SK-N-SH treated with all-trans-retinoic acid at 6 μM for 48 hours (cell line): ENCODE measurements around the gene SOCS4.

ENCODE experiments used
- ATAC-seq: fragments of 200-7000 bp; cut with Tn5 transposase; 3 replicates; pipeline ENCODE4 v1.9.1; 2020; ENCODE audit warnings: mild to moderate bottlenecking, moderate library complexity
- ARNTL ChIP-seq: fragments of 450-650 bp; formaldehyde crosslinking; IDR thresholded peaks from 2 replicates; pipeline ENCODE4 v1.5.0; 2020; ENCODE audit warnings: low read depth, mild to moderate bottlenecking, moderate library complexity, borderline replicate concordance
- BACH2 ChIP-seq: fragments of 250-450 bp; sonication (Bioruptor Pico); IDR thresholded peaks from 2 replicates; pipeline ENCODE4 v1.9.0; 2021; ENCODE audit warnings: mild to moderate bottlenecking, borderline replicate concordance
- CSDC2 ChIP-seq: fragments of 250-450 bp; sonication (Bioruptor Pico); IDR thresholded peaks from 2 replicates; pipeline ENCODE4 v1.5.0; 2020; ENCODE audit warnings: mild to moderate bottlenecking, moderate library complexity
- ESRRG ChIP-seq: fragments of 250-450 bp; sonication (Bioruptor Pico); IDR thresholded peaks from 2 replicates; pipeline ENCODE4 v1.6.1; 2021; ENCODE audit warnings: mild to moderate bottlenecking
- GLIS3 ChIP-seq: fragments of 250-450 bp; sonication (Bioruptor Pico); IDR thresholded peaks from 2 replicates; pipeline ENCODE4 v1.5.0; 2020; ENCODE audit warnings: mild to moderate bottlenecking, moderate library complexity
- OSR1 ChIP-seq: fragments of 250-450 bp; sonication (Bioruptor Pico); IDR thresholded peaks from 2 replicates; pipeline ENCODE4 v1.8.0; 2022; ENCODE audit warnings: moderate library complexity, mild to moderate bottlenecking, inconsistent platforms
- PPARA ChIP-seq: fragments of 250-450 bp; sonication (Bioruptor Pico); IDR thresholded peaks from 2 replicates; pipeline ENCODE4 v1.5.0; 2020; ENCODE audit warnings: mild to moderate bottlenecking, borderline replicate concordance
- RARB ChIP-seq: fragments of 250-450 bp; sonication (Bioruptor Pico); IDR thresholded peaks from 2 replicates; pipeline ENCODE4 v1.8.0; 2021; ENCODE audit warnings: mild to moderate bottlenecking, moderate library complexity
- TCF4 ChIP-seq: fragments of 250-450 bp; sonication (Bioruptor Pico); IDR thresholded peaks from 2 replicates; pipeline ENCODE4 v1.8.0; 2021; ENCODE audit warnings: mild to moderate bottlenecking, moderate library complexity, borderline replicate concordance
- TOX ChIP-seq: fragments of 250-450 bp; sonication (Bioruptor Pico); IDR thresholded peaks from 2 replicates; pipeline ENCODE4 v1.8.0; 2021; ENCODE audit warnings: mild to moderate bottlenecking, moderate library complexity, borderline replicate concordance
- TSHZ2 ChIP-seq: fragments of 250-450 bp; sonication (Bioruptor Pico); IDR thresholded peaks from 2 replicates; pipeline ENCODE4 v1.5.0; 2020; ENCODE audit warnings: mild to moderate bottlenecking, moderate library complexity
- ZC3H10 ChIP-seq: fragments of 250-450 bp; sonication (Bioruptor Pico); IDR thresholded peaks from 2 replicates; pipeline ENCODE4 v1.5.1; 2021; ENCODE audit warnings: mild to moderate bottlenecking, moderate library complexity
- ZFP30 ChIP-seq: fragments of 450-650 bp; formaldehyde crosslinking; IDR thresholded peaks from 2 replicates; pipeline ENCODE4 v1.5.0; 2022; ENCODE audit warnings: mild to moderate bottlenecking, moderate library complexity
- ZNF565 ChIP-seq: fragments of 450-650 bp; formaldehyde crosslinking; conservative IDR thresholded peaks from 2 replicates; pipeline ENCODE4 v1.5.0; 2020; ENCODE audit warnings: low read depth, mild to moderate bottlenecking, moderate library complexity
- ZNF70 ChIP-seq: fragments of 450-650 bp; formaldehyde crosslinking; IDR thresholded peaks from 2 replicates; pipeline ENCODE4 v1.5.0; 2020; ENCODE audit warnings: mild to moderate bottlenecking, moderate library complexity
- ZNF8 ChIP-seq: fragments of 450-650 bp; formaldehyde crosslinking; IDR thresholded peaks from 2 replicates; pipeline ENCODE4 v1.5.0; 2020; ENCODE audit warnings: mild to moderate bottlenecking, moderate library complexity
- TF ChIP-seq, protein P1 (sequence below): fragments of 250-450 bp; sonication (Bioruptor Pico); IDR thresholded peaks from 2 replicates; pipeline ENCODE4 v1.5.1; 2020; ENCODE audit warnings: low read depth, mild to moderate bottlenecking, moderate library complexity
- TF ChIP-seq, protein P2 (sequence below): fragments of 250-450 bp; sonication (Bioruptor Pico); IDR thresholded peaks from 2 replicates; pipeline ENCODE4 v1.8.0; 2021; ENCODE audit warnings: low read depth, mild to moderate bottlenecking, moderate library complexity, borderline replicate concordance
- TF ChIP-seq, protein P3 (sequence below): fragments of 250-450 bp; sonication (Bioruptor Pico); IDR thresholded peaks from 2 replicates; pipeline ENCODE4 v1.8.0; 2020; ENCODE audit warnings: mild to moderate bottlenecking, moderate library complexity, borderline replicate concordance
- TF ChIP-seq, protein P4 (sequence below): fragments of 250-450 bp; sonication (Bioruptor Pico); IDR thresholded peaks from 2 replicates; pipeline ENCODE4 v1.5.1; 2021; ENCODE audit warnings: mild to moderate bottlenecking, moderate library complexity

The SOCS4 gene

GRCh38 chr14:55088356-55088755 is 61.3 kb downstream of the SOCS4 start:
- no peak for TF ChIP-seq ZNF565 (CRISPR knock-in tag)
- no peak for TF ChIP-seq OSR1
- TF ChIP-seq CSDC2 (CRISPR knock-in tag): no peak
- TF ChIP-seq TOX: no peak
- TF ChIP-seq TCF4 (CRISPR knock-in tag): no peak
- TF ChIP-seq, protein P1, sequence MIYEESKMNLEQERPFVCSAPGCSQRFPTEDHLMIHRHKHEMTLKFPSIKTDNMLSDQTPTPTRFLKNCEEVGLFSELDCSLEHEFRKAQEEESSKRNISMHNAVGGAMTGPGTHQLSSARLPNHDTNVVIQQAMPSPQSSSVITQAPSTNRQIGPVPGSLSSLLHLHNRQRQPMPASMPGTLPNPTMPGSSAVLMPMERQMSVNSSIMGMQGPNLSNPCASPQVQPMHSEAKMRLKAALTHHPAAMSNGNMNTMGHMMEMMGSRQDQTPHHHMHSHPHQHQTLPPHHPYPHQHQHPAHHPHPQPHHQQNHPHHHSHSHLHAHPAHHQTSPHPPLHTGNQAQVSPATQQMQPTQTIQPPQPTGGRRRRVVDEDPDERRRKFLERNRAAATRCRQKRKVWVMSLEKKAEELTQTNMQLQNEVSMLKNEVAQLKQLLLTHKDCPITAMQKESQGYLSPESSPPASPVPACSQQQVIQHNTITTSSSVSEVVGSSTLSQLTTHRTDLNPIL (CRISPR knock-in tag): no peak
- TF ChIP-seq ZFP30 (CRISPR knock-in tag): no peak
- no peak for TF ChIP-seq RARB
- TF ChIP-seq ZNF8 (CRISPR knock-in tag): no peak
- no peak for TF ChIP-seq PPARA (CRISPR knock-in tag)
- TF ChIP-seq ZNF70 (CRISPR knock-in tag): no peak
- TF ChIP-seq, protein P2, sequence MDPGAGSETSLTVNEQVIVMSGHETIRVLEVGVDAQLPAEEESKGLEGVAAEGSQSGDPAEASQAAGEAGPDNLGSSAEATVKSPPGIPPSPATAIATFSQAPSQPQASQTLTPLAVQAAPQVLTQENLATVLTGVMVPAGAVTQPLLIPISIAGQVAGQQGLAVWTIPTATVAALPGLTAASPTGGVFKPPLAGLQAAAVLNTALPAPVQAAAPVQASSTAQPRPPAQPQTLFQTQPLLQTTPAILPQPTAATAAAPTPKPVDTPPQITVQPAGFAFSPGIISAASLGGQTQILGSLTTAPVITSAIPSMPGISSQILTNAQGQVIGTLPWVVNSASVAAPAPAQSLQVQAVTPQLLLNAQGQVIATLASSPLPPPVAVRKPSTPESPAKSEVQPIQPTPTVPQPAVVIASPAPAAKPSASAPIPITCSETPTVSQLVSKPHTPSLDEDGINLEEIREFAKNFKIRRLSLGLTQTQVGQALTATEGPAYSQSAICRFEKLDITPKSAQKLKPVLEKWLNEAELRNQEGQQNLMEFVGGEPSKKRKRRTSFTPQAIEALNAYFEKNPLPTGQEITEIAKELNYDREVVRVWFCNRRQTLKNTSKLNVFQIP (CRISPR knock-in tag): no peak

GRCh38 chr14:55092341-55092740 is 65.3 kb downstream of the SOCS4 start:
- TF ChIP-seq ESRRG (no peak), TCF4 (CRISPR knock-in tag) (peak; percentile 94), TSHZ2 (peak; percentile 65; the same call in 1 of the 2 replicates), PPARA (CRISPR knock-in tag) (0 out of 2 replicates have a peak, but pooled peaks have one; percentile 43), CSDC2 (CRISPR knock-in tag) (no peak)
- ATAC-seq: peak; percentile 84

More at GRCh38 chr14:55088356-55088755, 61.3 kb downstream of the SOCS4 start:
- no peak for ATAC-seq

DNA sequence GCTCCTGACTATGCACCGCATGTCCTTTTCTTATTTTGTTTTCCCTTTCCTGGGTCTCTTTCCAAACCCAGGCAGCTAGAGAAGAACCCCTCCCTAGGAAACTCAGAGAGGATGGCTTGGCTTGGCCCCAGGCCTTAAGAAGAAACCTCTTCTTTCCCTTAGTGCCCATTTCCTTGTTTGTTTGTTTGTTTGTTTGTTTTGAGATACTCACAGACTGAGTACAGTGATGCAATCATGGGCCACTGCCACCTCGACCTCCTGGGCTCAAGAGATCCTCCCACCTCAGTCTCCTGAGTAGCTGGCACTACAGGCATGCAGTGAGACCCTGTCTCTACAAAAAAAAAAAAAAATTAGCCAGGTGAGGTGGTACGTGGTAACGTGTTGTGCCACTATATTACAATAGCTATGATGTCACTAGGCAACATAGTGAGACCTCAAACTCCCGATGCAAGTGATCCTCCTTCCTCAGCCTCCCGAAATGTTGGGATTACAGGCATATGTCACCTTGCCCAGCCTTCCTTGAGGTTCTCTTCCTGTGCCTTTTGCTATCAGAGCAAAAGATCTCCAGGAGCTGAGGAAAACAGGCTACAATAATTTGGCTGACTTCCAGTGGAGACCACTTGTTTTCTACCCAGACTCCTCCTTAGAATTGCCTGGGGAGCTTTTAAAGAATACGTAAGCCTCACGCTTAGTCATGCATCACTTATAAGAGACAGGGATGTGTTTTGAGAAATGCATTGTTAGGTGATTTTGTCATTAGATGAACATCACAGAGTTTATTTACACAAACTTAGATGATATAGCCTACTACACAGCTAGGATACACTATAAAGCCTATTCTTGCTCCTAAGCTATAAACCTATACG is 67.5 kb downstream of the SOCS4 start:
- TF ChIP-seq ZC3H10 (CRISPR knock-in tag) (no peak), OSR1 (no peak), TSHZ2 (no peak), CSDC2 (CRISPR knock-in tag) (no peak), BACH2 (CRISPR knock-in tag) (no peak), ZNF70 (CRISPR knock-in tag) (no peak), ZNF565 (CRISPR knock-in tag) (no peak), GLIS3 (CRISPR knock-in tag) (no peak), ARNTL (CRISPR knock-in tag) (no peak), ZNF8 (CRISPR knock-in tag) (no peak), PPARA (CRISPR knock-in tag) (no peak), RARB (no peak), ZFP30 (CRISPR knock-in tag) (no peak), TCF4 (CRISPR knock-in tag) (no peak), TOX (no peak)
- TF ChIP-seq, protein P1 (CRISPR knock-in tag): no peak
- TF ChIP-seq, protein P3, sequence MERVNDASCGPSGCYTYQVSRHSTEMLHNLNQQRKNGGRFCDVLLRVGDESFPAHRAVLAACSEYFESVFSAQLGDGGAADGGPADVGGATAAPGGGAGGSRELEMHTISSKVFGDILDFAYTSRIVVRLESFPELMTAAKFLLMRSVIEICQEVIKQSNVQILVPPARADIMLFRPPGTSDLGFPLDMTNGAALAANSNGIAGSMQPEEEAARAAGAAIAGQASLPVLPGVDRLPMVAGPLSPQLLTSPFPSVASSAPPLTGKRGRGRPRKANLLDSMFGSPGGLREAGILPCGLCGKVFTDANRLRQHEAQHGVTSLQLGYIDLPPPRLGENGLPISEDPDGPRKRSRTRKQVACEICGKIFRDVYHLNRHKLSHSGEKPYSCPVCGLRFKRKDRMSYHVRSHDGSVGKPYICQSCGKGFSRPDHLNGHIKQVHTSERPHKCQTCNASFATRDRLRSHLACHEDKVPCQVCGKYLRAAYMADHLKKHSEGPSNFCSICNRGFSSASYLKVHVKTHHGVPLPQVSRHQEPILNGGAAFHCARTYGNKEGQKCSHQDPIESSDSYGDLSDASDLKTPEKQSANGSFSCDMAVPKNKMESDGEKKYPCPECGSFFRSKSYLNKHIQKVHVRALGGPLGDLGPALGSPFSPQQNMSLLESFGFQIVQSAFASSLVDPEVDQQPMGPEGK: no peak
- TF ChIP-seq, protein P4, sequence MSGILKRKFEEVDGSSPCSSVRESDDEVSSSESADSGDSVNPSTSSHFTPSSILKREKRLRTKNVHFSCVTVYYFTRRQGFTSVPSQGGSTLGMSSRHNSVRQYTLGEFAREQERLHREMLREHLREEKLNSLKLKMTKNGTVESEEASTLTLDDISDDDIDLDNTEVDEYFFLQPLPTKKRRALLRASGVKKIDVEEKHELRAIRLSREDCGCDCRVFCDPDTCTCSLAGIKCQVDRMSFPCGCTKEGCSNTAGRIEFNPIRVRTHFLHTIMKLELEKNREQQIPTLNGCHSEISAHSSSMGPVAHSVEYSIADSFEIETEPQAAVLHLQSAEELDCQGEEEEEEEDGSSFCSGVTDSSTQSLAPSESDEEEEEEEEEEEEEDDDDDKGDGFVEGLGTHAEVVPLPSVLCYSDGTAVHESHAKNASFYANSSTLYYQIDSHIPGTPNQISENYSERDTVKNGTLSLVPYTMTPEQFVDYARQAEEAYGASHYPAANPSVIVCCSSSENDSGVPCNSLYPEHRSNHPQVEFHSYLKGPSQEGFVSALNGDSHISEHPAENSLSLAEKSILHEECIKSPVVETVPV (CRISPR knock-in tag): no peak
- TF ChIP-seq, all 23 proteins: peak for 0
- no peak for ATAC-seq
